IPS-15b (cell line): Measurements from ENCODE around the gene C9orf85.
"Not testable (repeated sequence)": the region's sequence is repeated elsewhere in the genome, so short reads cannot be mapped to it uniquely, and the experiment has no call there.

Experiments used
- H3K27me3 ChIP-seq: one replicate; pipeline ENCODE4 v1.6.1; 2013; ENCODE audit warnings: low read length; ENCODE audit not compliant: control insufficient read depth, insufficient read depth
- H3K36me3 ChIP-seq: one replicate; pipeline ENCODE4 v1.6.1; 2013; ENCODE audit warnings: low read length; ENCODE audit not compliant: control insufficient read depth, insufficient read depth
- H3K4me1 ChIP-seq: one replicate; pipeline ENCODE4 v1.6.1; 2013; ENCODE audit warnings: mild to moderate bottlenecking, low read length; ENCODE audit not compliant: control insufficient read depth, insufficient read depth
- H3K4me3 ChIP-seq: one replicate; pipeline ENCODE4 v1.5.1; 2013; ENCODE audit warnings: low read depth, low read length
- H3K9ac ChIP-seq: one replicate; pipeline ENCODE4 v1.6.1; 2013; ENCODE audit warnings: low read depth, mild to moderate bottlenecking, low read length
- H3K9me3 ChIP-seq: one replicate; pipeline ENCODE4 v1.6.1; 2013; ENCODE audit warnings: mild to moderate bottlenecking, low read length; ENCODE audit not compliant: control insufficient read depth, insufficient read depth

C9orf85 gene

DNA sequence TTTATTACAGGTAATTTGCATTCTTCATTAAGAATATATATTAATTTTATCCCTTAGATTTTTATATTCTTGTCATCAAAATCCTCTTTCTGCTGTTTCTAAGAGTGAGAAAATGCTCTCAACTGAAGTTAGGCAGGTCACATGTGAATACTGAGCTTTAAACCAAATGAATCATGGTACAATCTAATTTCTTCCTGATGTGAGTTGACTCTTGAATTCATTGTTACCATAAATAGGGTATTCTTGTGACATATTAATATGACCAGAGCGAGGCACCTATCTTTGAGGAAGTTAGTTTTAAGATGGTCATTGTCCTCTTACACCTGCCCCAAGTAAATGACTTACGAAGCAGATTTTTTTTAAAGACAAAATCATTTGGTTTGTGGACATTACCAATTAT, 17.4 kb downstream of the C9orf85 start:
- no peak overlapping the region for H3K9ac ChIP-seq
- H3K36me3 ChIP-seq, result no peaks in the 10 kb centered on the region
- no peaks in the 10 kb centered on the region for H3K27me3 ChIP-seq
- no peaks in the 10 kb centered on the region for H3K9me3 ChIP-seq
- peaks cover 17% of the 10 kb centered on the region for H3K4me1 ChIP-seq
- H3K4me3 ChIP-seq, result no peak overlapping the region

DNA sequence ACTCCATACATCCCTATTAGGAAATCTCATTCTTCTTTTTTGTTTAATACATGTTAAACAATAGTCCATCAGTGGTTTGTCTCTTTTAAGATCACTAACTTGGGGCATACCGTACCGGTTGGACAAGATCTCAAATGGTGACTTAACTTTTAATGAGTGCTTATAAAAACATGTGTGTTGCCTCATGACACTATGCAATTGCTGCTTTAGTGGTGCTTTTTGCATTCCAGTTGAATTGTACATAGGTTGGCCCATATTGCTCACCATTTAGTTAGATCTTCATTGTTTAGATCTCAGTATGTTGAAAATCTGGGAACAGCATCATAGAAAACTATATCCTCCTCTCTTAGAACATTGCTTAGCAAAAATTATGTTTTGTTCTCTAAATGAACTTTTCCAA, 17.8 kb downstream of the C9orf85 start:
- H3K9ac ChIP-seq, result no peak overlapping the region
- H3K4me3 ChIP-seq, result no peak overlapping the region
- H3K36me3 ChIP-seq, result no peaks in the 10 kb centered on the region
- H3K4me1 ChIP-seq, result peaks cover 17% of the 10 kb centered on the region
- H3K27me3 ChIP-seq, result no peaks in the 10 kb centered on the region
- H3K9me3 ChIP-seq, result no peaks in the 10 kb centered on the region

DNA sequence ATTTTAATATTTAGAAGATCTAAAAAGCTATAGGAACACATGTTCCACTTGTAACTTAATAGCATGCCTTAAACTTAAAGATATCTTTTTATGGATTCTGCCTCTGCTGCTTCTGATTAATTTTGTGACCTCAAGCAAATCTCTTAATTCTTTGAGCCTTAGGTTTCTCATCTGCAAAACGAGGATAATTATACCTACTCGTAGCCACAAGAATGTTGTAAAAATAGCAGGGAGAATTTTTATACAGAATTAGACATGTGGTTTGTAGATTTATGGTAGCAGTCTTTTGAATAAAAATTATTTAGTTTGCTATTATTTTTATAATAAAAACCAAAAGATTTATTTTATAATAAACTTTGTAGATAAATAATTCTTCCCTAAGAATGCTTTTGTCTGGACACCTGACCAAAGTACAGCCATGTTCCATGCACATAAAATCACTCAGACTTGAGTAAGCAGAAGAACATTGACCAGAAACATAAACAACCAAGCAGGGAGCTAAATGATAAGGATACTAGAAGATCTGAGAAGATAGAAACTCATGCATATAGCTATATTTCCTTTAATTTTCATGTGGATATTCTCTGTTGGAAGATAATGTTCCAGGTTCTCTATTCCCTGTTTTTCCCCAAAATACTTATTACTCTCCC, 18.5 kb downstream of the C9orf85 start:
- no peak overlapping the region for H3K9ac ChIP-seq
- no peaks in the 10 kb centered on the region for H3K9me3 ChIP-seq
- no peaks in the 10 kb centered on the region for H3K27me3 ChIP-seq
- no peak overlapping the region for H3K4me3 ChIP-seq
- no peaks in the 10 kb centered on the region for H3K36me3 ChIP-seq
- peaks cover 17% of the 10 kb centered on the region for H3K4me1 ChIP-seq

DNA sequence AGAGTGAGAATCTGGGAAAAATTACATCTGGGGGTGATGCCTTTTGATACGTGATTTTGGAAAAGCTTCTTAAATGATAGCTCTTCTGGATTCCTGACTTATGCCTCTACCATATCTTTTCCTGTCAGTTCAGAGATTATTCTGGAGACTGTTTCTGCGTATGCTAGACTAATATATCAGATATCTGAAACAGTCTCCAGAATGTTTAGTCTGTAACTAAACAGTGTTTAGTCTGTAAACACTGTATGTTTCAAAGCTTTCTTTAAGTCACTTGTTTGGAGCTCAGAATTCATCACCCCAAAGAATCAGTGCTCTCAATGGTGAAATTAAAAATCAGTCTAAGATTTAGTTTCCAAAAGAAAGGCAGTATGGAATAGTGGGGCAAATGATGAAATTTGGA, 19.7 kb downstream of the C9orf85 start:
- Histone ChIP-seq H3K27me3 (no peaks in the 10 kb centered on the region), H3K4me1 (peaks cover 18% of the 10 kb centered on the region), H3K9me3 (no peaks in the 10 kb centered on the region), H3K9ac (no peak overlapping the region), H3K36me3 (no peaks in the 10 kb centered on the region), H3K4me3 (no peak overlapping the region)

DNA sequence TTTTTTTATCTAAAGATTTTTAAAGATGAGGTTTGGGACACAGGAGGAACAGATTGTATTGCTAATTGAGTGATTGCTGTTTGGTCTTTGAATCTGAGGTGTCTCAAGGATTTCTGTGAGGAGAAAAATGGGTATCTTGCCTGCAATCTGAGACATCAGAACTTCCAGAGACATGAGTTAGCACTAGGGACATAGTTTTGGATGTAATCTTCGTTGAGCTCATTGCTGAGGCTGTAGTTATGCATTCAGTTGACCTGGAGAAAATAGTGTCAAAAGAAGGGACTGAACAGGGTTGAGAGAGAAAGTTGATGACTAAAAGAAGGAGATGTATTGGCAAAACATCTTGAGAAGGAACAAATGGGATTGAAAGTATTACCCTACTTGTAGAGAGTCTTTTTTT, 24.6 kb downstream of the C9orf85 start:
- Histone ChIP-seq H3K9ac (no peak overlapping the region), H3K4me3 (no peak overlapping the region), H3K9me3 (no peaks in the 10 kb centered on the region), H3K27me3 (no peaks in the 10 kb centered on the region), H3K4me1 (peaks cover 9% of the 10 kb centered on the region), H3K36me3 (no peaks in the 10 kb centered on the region)

DNA sequence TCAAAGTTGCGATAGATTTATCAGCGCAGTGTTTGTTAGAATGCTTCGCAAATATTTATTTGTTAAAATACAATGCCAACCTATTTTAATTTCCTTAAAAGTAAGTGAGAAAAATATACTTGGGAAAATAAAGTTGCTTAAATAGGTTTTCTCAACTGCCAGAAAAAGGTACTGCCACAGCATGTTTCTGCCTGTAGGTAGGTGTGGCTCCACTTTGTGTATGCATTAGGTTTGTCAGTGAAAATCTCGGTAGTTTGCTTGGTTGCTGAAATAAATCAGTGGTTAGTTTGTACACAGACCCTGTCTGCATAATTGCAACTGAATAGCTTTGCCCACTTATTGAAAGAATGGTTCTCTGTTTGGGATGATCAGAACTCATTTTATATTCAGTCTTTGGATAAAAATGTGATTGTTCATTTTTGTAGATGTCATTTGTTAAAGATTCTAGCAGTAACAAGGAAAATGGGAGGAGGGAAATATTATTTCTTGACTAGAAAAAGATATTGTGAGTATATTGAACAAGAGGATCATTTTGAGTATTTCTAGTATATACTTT, 25.7 kb downstream of the C9orf85 start:
- Histone ChIP-seq H3K36me3 (no peaks in the 10 kb centered on the region), H3K4me1 (peaks cover 9% of the 10 kb centered on the region), H3K9ac (no peak overlapping the region), H3K27me3 (no peaks in the 10 kb centered on the region), H3K4me3 (no peak overlapping the region), H3K9me3 (no peaks in the 10 kb centered on the region)

DNA sequence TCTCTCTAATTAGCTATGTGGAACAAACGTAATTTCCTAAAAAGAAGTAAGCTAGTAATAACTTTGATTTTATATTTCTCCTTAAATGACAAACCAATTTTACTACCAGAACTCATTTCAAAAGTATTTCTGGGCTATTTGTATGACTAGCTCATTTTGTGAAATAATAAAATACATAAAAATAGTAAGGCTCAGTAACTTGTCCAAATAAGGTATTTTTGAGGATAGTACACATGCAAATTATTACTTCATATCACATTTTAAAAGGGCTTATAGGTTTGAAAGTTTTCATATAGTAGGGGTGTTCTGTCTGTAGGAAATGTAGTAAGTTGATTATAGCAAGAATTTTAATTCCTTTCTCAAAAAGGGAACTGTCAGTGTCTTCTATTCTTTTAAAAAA, 26.5 kb downstream of the C9orf85 start:
- no peaks in the 10 kb centered on the region for H3K36me3 ChIP-seq
- H3K4me1 ChIP-seq, result peaks cover 7% of the 10 kb centered on the region
- H3K27me3 ChIP-seq, result no peaks in the 10 kb centered on the region
- no peak overlapping the region for H3K4me3 ChIP-seq
- no peak overlapping the region for H3K9ac ChIP-seq
- no peaks in the 10 kb centered on the region for H3K9me3 ChIP-seq

DNA sequence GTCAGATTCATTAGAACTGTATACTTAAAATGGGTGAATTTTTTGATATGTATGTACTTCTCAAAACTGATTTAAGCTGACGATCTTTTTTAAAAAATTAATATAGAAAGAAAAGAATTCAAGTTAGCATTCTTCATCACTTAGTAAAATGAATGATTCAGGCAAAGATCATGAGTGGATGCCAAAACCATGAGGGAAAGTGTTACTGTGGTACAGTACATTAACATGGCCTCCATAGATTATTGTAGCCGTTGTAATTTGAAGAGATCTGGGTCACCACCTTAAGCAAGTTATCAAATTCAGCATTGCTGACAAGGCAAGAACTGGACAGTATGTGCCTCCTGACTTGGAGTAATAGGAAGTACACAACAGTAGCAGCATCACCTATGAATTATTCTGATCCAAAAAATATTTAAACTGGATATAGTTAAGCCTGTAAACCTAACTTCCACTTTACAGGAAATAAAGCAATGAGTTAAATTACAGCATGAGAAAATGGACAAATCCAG, 29.7 kb downstream of the C9orf85 start:
- H3K36me3 ChIP-seq, result no peaks in the 10 kb centered on the region
- peaks cover 16% of the 10 kb centered on the region for H3K4me1 ChIP-seq
- no peaks in the 10 kb centered on the region for H3K9me3 ChIP-seq
- H3K9ac ChIP-seq, result no peak overlapping the region
- H3K4me3 ChIP-seq, result no peak overlapping the region
- no peaks in the 10 kb centered on the region for H3K27me3 ChIP-seq

DNA sequence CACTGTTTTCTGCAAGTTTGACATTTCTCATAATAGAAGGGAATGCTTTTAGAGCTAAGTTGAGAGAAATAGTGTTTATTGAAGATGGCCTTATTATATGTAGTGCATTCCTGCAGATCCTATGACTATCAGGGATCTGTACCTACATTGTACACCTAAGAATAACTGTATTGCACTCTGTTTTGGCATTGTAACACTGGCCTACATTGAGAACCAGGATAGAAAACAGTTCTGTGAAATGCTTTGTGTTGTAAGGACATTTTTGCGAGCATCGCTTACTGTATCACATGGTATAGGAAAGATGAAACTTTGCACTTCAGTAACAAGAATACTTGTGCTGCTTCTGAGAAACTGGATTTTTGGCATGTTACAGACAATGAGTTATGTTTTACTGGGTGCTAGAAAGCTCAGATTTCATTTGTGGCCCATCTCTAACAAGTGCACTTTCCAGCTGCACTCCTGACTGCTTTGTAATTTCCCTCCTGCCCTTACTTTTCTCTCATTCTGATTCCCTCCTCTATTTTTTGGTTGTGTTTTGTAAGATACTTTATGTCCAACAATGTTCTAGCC, 30.6 kb downstream of the C9orf85 start:
- Histone ChIP-seq H3K4me1 (peaks cover 14% of the 10 kb centered on the region), H3K9me3 (no peaks in the 10 kb centered on the region), H3K9ac (no peak overlapping the region), H3K27me3 (no peaks in the 10 kb centered on the region), H3K36me3 (no peaks in the 10 kb centered on the region), H3K4me3 (no peak overlapping the region)

DNA sequence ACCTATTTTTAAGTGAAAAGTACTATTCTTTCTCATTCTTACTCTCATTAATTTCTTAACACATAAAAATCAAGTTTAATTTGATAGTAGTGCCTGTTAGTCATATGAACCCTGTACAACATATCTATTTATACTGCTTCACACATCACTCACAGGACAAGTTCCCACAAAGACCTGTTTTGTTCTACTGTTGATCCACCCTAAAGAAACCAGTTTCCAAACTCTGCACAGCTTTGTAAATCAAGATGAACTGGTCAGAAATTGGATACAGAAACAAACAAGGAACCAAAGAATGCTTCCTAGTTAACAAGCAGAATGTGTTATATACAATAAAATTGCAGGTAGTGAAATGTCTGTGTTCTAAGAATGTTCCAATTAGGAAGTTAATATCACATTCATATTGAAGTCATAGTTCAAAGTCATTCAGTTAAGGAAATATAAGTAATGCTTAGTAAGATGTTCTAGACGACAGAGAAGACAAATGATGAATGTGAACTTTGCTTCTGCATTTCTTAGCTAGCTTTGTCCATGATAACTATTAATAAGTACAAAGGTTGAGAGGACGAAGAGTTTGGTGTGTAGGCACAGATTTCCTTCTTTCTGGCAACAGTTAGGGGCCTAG, 33.4 kb downstream of the C9orf85 start:
- no peak overlapping the region for H3K9ac ChIP-seq
- no peak overlapping the region for H3K4me3 ChIP-seq
- H3K36me3 ChIP-seq, result no peaks in the 10 kb centered on the region
- H3K9me3 ChIP-seq, result no peaks in the 10 kb centered on the region
- H3K4me1 ChIP-seq, result peaks cover 14% of the 10 kb centered on the region
- H3K27me3 ChIP-seq, result no peaks in the 10 kb centered on the region

DNA sequence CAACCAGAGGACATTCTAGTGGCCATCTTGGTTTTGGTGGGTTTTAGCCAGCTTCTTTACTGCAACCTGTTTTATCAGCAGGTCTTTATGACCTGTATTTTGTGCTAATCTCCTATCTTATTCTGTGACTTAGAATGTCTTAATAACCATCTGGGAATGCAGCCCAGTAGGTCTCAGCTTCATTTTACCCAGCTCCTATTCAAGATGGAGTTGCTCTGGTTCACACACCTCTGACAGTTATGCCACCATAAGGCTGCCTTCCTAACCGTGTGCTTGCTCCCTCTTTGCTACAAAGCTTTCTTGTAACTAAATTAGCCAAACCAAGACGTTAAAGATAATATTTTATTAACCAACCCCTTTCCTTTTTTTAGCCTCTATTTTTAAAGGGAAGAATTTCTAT, 43.2 kb downstream of the C9orf85 start:
- not testable (repeated sequence) for H3K9ac ChIP-seq, H3K27me3 ChIP-seq, H3K9me3 ChIP-seq, H3K4me3 ChIP-seq, H3K36me3 ChIP-seq
- peaks cover 23% of the 10 kb centered on the region for H3K4me1 ChIP-seq
